Tongue (tissue), 2 donors: ENCODE measurements around the gene TEX55. TPM values are rescaled to one million over a fixed set of nuclear protein-coding genes. Genes with fewer than 3 reads are reported as not detected.
"Not testable (repeated sequence)": the region's sequence is repeated elsewhere in the genome, so short reads cannot be mapped to it uniquely, and the experiment has no call there.

Experiments used
- DNase-seq: peaks from one replicate; pipeline ENCODE4 v3.0.0-alpha.2; 2015
- total RNA-seq: library from RNA; depleted of rRNA; stranded (reverse); fragments of >200 nt; gene quantifications from one replicate; pipeline ENCODE4 v1.2.3, GENCODE V29; 2014

The TEX55 gene
- total RNA-seq, 1 donor from 2014 or later = not detected

DNA sequence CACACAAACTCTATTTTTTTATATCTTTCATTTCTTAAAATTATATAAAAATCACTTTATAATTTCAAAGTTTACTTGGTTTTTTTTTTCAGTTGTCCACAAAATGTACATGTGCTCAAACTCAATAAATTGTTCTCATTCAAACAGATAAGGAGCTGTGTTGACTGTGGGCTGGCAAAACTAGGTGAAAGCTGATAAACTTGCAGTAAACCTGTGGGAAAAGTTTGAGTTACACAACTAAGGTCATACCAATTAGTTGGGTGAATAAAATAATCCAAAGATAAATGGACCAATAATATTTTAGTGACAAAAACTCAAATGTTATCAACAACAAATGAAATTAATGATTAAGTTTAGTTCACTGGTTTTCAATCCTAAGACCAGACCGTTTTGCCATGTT lies 14.8 kb downstream of the TEX55 start:
- no peak for DNase-seq

DNA sequence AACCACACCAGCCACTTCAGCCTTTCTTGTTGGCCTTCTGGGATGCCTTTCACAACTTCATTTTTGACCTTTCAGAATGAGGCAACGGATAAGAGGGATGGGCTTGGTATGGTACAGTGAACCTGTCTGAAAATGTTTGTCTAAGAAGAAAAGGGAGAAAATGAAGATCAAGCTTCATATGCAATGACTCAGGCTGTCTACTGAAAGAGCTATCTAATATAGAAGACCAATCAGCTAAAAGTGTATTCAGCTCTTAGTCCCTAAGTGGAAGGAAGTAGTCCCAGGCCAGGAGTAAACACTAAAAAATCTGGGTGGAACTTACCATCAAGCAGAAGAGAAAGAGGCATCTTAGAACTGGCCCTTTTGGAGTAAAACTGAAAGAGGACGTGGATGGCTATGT lies 15.3 kb downstream of the TEX55 start:
- DNase-seq = no peak

DNA sequence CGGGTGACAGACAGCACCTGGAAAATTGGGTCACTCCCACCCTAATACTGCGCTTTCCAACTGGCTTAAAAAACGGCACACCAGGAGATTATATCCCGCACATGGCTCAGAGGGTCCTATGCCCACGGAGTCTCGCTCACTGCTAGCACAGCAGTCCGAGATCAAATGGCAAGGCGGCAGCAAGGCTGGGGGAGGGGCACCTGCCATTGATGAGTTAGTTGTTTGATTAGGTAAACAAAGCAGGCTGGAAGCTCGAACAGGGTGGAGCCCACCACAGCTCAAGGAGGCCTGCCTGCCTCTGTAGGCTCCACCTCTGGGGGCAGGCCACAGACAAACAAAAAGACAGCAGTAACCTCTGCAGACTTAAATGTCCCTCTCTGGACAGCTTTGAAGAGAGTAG lies 18.8 kb downstream of the TEX55 start:
- DNase-seq = not testable (repeated sequence)

DNA sequence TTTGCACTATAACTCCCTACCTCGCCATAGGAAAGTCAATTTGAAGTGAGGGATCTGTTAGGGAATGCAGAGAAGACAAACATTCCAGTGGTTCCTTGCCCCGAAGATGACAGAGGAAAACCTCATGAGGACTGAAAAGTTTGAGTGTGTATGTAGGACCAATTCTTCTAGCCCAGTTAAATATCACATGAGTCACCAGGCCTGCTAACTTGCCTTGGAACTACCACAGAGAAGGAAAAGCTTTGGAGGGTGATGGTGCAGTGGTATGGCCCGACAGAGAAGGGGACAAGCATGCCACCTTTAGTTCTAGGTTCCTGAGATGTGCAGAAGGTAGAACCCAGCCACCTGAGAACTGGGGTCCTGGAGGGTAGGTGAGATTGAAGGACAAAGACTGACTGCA lies 24.9 kb downstream of the TEX55 start:
- DNase-seq = no peak

DNA sequence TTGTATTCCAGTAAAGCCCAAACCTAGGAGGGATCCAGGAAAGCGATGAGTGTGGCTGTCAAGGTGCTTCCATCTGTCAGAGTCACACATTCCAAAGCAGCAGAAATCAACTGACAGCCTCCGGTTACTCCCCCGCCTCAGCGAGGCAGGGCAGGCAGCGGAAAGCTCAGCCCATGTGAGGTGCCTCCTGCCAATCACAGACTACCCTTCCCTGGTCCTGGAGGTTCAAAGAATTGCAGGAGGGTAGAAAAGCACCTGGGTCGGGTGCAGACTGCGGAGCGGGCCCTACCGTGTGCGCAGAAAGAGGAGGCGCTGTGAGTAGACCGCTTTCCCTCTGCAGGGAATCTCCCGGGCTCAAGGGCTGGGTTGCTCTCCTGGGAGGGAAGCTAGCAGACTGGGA lies 27.4 kb downstream of the TEX55 start, which contains the start of gene UPK1B:
TSS of gene UPK1B (plus strand) at position 274 of the 400 bp plus-strand sequence. CDS start 13,144 bp downstream, outside the sequence.
- DNase-seq = no peak

DNA sequence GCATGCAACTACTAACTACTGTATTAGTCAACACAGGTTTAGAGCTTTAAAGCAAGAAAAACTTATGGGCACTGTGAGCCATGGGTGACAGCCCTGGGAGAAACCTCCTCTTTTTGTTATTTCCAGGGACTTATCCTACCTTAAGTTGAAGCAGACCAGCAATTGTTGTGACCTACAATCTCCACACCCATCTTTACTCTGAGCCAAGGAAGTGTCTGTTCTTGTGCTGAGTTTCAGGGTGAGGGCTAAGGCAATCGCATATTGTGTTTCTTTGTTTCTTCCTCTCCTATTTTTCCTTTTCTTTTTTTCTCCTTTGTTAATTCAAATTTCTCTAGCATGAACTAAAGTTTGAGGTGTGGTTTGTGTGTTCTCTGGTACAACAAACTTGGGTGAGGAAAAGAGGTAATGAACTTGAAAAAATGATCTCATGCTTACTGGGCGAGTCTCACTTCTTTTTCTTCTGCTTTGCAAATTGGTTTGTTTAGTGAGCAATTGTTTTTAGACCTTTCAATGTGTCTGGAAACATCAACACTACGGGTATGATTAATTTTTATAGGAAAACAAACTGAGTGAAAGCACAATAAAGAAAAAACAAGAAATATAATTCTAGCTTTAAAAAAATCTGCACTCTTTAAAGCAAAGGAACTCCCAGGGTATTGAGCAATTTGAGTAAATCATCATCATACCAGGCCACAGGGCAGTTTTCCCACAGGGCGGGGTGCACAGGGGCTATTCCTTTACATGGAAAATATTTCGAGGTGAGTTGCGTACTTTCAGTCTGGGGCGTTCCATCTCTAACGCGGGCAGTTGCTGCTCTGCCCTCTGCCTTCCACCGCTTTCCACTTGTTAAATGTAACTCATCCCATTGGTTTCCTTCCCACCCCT lies 30.1 kb downstream of the TEX55 start:
- DNase-seq = no peak

DNA sequence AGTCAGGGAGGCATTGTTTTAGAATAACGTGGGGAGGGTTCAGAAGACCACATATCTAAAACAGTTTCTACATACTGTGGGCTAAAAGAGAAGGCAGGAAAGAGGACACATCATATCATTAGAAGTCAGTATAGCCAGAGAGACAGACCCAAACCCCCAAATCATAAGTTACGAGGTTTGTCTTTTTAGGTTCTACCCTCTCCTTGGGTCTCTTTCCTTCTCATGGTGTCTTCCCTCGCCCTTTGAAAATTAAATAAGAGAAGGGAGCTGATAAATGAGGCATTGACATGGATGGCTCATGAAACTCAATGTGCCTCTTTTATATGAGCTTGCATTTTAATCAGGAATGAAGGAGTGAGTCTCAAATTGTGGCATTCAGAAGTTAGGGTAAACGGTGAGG lies 30.8 kb downstream of the TEX55 start:
- no peak for DNase-seq

DNA sequence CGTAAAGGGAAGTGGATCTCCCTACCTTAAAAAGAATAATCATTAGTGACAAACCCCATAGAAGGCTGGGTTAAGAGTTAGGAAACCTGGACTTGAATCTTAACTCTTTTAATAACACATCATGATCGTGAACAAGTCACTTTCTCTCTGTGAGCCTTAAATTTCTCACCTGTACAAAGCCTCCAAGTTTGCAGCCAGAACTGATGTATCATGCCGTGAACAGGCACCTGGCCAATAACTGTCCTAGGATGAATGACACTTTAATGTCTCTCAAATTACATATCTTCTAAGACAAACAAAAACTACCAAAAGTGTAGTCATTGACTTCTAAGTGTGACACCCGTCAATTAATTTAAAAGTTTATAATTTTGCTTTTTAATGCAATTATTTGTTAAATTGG lies 31.4 kb downstream of the TEX55 start:
- no peak for DNase-seq

DNA sequence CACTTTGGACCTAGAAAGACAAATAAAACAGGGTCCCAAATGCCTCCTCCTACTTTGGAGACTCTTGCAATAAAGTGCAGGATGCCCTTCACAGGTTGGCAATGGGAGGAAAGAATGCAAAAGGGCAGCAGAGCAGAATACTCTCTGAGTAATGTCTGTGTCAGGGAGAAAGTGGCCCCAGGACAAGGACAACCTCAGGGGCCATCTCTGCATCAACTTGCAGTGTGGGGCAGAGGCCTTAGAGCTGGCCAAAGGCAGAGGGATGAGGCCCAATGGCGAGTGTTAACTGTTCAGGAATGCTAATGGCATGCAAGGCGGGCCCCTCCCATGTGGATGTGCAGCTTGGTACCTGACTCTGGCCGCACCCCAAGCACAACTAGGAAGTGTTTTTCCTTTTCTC lies 35.8 kb downstream of the TEX55 start:
- no peak for DNase-seq

DNA sequence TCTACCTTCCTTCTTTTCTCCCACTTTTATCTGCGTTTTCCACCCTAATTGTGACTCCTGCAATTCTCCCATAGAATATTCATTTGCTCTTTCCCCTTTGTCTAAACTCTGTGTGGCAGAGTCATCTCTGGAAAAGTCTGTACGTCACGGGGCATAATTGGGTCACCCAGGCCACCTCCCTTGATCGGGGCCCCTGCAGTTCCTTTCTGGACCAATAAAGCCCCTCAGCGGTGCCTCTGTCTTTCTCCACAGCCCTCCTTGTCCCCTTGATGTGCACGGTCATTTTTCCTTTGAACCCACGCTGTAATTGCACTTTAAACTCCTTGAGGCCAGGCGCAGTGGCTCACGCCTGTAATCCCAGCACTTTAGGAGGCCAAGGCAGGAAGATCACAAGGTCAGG lies 38.1 kb downstream of the TEX55 start:
- no peak for DNase-seq

DNA sequence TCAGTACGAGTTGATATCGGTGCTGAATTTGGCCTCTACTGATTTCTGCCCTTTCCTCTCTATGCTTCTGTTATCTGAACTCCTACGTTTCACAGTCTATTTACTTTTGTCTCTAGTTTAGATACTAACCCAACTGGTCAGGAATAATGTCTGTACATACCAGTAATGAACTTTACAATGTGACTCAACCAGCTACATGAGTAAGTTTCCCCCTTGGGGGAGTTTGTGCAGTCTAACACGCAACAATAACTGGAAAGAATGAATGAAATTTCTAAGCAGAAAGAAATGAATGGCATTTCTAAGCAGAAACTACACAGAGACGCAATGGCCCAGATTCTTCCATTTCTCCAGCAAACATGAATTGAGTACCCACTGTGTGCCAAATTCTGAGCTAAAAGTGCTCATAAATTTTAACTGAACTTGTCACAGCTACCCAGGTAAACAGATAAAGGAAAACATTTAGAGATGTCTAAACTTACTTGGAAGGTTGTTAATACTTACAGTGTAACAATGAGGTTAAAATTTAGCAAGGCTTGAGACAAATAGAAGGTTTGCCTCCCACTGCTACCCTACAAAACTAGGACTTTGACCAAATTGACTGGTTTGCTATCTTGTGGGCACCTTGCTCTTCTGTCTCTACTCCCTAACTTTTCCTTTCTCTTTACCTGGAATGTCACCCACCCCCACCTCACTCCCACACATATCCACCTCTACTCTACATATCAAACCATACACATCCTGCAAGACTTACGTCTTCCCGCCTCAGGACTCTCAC lies 39.0 kb downstream of the TEX55 start:
- no peak for DNase-seq

DNA sequence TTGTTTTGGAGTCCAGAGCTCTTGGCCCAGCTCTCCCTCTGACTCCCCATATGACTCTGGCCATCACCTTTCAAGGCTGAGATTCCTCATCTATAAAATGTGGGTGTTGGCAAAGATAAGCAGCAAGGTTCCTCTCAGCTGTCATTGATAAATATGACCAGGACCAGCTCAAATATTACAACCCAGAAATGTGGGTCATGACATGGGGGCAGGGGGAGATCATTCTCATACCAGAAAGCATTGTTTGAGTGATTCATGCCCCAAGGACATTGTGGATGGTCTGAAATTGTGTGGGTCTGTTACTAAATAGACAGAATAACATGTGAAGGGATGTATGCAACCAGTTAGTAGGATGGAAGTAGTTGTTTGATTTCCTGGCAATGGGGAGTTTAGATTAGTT lies 41.3 kb downstream of the TEX55 start:
- no peak for DNase-seq

DNA sequence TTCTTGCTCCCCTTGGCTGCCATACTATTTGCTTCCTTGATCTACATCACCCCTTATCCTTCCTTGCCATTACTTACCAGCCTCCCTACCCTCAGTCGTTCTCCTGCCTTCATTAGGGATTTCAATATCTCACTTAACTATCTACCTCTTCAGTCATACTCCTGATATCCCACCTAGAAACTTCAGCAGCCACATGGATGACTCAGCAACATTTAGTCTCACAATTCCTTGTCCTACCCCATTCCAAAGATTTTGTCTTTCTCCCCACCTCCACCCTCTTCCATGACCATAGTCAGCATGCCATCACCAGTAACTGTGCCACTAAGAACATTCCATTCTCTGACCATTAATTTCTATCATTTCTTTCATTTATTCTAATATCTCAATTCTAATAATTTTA lies 45.8 kb downstream of the TEX55 start:
- no peak for DNase-seq

DNA sequence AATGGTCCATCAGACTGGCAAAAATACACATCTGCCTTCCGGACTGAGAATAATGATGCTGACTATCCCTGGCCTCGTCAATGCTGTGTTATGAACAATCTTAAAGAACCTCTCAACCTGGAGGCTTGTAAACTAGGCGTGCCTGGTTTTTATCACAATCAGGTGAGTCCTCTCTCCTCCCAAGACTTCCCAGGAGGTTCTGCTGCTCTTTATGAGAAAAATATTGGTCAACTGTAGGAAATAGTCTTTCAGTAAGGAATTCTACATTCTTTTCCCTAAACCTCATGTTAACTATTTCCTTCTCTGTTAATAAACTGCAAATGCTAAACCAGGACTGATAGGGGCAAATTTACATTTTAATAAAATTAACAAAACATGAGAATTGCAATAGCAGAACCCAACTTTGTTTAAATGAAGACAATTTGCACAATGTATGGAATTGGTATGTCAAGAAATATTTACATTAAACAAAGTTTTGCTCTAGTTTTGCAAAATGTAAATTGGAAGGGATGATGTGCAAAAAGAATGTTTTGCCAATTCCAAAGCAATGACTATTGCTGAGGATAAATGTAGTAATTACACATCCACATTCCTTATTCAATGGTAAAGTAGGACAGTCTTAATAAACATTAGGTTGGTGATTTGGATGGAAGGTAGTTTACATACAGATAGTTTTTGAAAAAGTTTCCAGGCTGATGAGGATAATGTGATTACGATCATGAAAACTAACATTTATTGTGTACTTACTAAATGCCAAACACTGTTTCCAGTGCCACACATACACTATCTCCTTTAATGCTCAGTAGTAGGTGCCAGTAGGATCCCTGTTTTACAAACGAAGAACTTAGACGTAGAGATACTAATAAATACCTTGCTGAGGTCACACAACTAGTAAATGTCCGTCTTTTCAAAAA lies 48.5 kb downstream of the TEX55 start:
- no peak for DNase-seq

DNA sequence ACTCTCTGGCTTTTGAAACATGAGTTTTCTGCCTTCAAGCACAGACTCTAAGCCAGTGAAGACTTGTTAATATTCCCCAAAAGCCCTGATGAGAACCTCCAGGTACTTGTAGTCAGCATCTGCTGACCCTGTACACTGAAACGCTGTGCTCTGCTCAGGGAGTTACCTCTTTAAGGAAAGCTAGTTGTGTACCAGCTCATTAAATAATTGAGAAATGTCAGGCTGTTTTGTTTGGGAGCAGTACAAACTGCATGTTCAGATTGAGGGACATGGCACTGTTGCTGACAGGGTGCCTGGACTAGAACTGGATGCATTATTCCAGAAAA lies 49.1 kb downstream of the TEX55 start:
- no peak for DNase-seq

DNA sequence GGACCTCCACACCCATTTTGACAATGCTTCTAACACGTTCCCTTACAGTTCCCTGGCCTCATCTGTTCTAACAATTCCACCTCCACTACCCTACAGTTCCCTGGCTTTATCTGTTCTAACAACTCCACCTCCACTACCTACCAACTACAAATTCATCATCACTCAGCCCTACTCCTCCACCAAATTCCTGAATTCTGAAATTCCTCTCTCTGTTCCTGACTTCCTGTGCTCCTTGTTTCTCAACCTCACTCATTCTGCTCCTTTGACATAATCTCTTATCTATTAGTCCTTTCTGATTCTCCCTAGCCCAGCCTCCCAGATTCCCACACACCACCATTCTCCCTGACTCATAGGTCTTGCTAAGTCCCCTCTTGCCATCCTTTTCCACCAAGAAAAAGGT lies 49.9 kb downstream of the TEX55 start:
- no peak for DNase-seq

Other genes starting within 250 kb of the TEX55 start
- 4.0 TPM for gene IGSF11, start 111.3 kb upstream of the TEX55 start, total RNA-seq
- gene UPK1B, start 27.4 kb downstream of the TEX55 start, total RNA-seq = 9.4 TPM
- gene B4GALT4, start 94.7 kb downstream of the TEX55 start, total RNA-seq = 17.5 TPM
- 16.4 TPM for gene ARHGAP31, start 148.2 kb downstream of the TEX55 start, total RNA-seq